NCI-H524 treated with DMSO at 0.1 percent for 48 hours (cell line): Measurements from ENCODE around the gene NOL3.

Experiments used
- DNase-seq: peaks from one replicate; lab custom pipeline; 2025; lab: John Stamatoyannopoulos, UW

Gene NOL3

GRCh38 chr16:67155295-67156142 lies 14.8 kb upstream of the NOL3 start:
- no peak for DNase-seq

- DNase-seq = no peak
Observed at GRCh38 chr16:67156143-67156844, 14.0 kb upstream of the NOL3 start.

- no peak for DNase-seq
Observed at GRCh38 chr16:67157106-67157748, 13.1 kb upstream of the NOL3 start.

GRCh38 chr16:67157892-67158635 lies 12.3 kb upstream of the NOL3 start:
- DNase-seq = peak; percentile 89

GRCh38 chr16:67158637-67159600 lies 11.4 kb upstream of the NOL3 start:
- DNase-seq = no peak

GRCh38 chr16:67161595-67162058 lies 8.7 kb upstream of the NOL3 start:
- DNase-seq = no peak

GRCh38 chr16:67162506-67163163 lies 7.7 kb upstream of the NOL3 start:
- no peak for DNase-seq

GRCh38 chr16:67163164-67163998 lies 7.0 kb upstream of the NOL3 start:
- DNase-seq = peak; percentile 53

GRCh38 chr16:67163999-67164558 lies 6.3 kb upstream of the NOL3 start:
- DNase-seq = no peak

- no peak for DNase-seq
Observed at GRCh38 chr16:67164599-67165061, 5.7 kb upstream of the NOL3 start, which contains the start of gene HSF4. Gene HSF4, plus strand, starts transcription at chr16:67164745. Its CDS starts 67 bp downstream, at chr16:67164812.

- DNase-seq = no peak
Observed at GRCh38 chr16:67165121-67166078, 4.9 kb upstream of the NOL3 start.

GRCh38 chr16:67166110-67166547 lies 4.2 kb upstream of the NOL3 start:
- DNase-seq = no peak

GRCh38 chr16:67166598-67167168 lies 3.7 kb upstream of the NOL3 start:
- no peak for DNase-seq

- no peak for DNase-seq
Observed at GRCh38 chr16:67167588-67167987, 2.8 kb upstream of the NOL3 start.

- no peak for DNase-seq
Observed at GRCh38 chr16:67169011-67169451, 1.3 kb upstream of the NOL3 start.

- no peak for DNase-seq
Observed at GRCh38 chr16:67169642-67170167, 633 bp upstream of the NOL3 start.
